ENCODE measurements around the gene ERBB4. TPM values are rescaled to one million over a fixed set of nuclear protein-coding genes. Genes with fewer than 3 reads are reported as not detected.

The ERBB4 gene
- polyA plus RNA-seq, 1 of the 3 experiments (the other 2 are of a cell fraction), result 0.05 TPM

DNA sequence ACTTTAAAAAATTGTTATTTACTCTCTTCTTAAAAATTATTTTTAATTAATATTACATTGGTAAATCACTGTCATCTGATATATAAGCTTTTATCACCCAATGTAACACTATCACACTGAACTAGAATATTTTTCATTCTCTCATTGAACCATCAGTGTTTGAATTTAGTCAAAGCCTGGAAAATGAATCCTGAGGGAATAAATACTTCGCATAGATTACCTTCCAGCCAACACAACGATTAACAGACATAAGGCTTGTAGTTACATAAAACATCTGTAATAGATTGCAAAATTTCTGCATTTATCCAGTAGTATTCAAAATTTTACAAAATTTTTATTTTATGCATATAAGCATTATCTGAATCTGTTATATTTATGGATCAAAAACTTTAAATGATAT lies 314.9 kb downstream of the ERBB4 start:
- no peak overlapping the region for H3K4me3 ChIP-seq (ENCODE audit: low read depth in 2 of 2, low read length in 1 of 2)
- H3K27ac ChIP-seq (ENCODE audit: low read depth in 2 of 2, low read length in 1 of 2), result no peak overlapping the region
- no peak for DNase-seq
- ChIA-PET CTCF (no interaction called here), POLR2A (no interaction called here)
- no peaks in the 10 kb centered on the region for H3K79me2 ChIP-seq (ENCODE audit: insufficient read depth)
- no peaks in the 10 kb centered on the region; the same call in 1 of the 2 replicates for H3K9me2 ChIP-seq
- H3K4me1 ChIP-seq (ENCODE audit: control insufficient read depth in 1 of 2, insufficient read depth in 2 of 2, low read depth in 1 of 2, low read length in 1 of 2), result peaks cover 4 to 8% of the 10 kb centered on the region in 2 experiments; a peak in 3 of 4 replicates
- H3K9me3 ChIP-seq, result no peaks in the 10 kb centered on the region
- no peaks in the 10 kb centered on the region for H3F3A ChIP-seq (replicated peaks; ENCODE audit: insufficient read depth)
- no peaks in the 10 kb centered on the region for H4K20me1 ChIP-seq (ENCODE audit: insufficient read depth)
- no peak overlapping the region for H2AFZ ChIP-seq (ENCODE audit: low read depth)
- no peaks in the 10 kb centered on the region for H3K27me3 ChIP-seq (ENCODE audit: insufficient read depth)
- no peak overlapping the region for H3K9ac ChIP-seq
- H3K36me3 ChIP-seq (replicated peaks in 1 of 2; ENCODE audit: control insufficient read depth in 1 of 2, insufficient read depth in 2 of 2, low read length in 1 of 2), result no peaks in the 10 kb centered on the region
- 78% methylated on average over 2 of the region's 2 CpGs for WGBS (ENCODE audit: low lambda C conversion rate)
- no peak overlapping the region for H3K4me2 ChIP-seq
- TF ChIP-seq, protein P1, sequence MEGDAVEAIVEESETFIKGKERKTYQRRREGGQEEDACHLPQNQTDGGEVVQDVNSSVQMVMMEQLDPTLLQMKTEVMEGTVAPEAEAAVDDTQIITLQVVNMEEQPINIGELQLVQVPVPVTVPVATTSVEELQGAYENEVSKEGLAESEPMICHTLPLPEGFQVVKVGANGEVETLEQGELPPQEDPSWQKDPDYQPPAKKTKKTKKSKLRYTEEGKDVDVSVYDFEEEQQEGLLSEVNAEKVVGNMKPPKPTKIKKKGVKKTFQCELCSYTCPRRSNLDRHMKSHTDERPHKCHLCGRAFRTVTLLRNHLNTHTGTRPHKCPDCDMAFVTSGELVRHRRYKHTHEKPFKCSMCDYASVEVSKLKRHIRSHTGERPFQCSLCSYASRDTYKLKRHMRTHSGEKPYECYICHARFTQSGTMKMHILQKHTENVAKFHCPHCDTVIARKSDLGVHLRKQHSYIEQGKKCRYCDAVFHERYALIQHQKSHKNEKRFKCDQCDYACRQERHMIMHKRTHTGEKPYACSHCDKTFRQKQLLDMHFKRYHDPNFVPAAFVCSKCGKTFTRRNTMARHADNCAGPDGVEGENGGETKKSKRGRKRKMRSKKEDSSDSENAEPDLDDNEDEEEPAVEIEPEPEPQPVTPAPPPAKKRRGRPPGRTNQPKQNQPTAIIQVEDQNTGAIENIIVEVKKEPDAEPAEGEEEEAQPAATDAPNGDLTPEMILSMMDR (IDR thresholded peaks at IDR 0.05), result no peak
- TF ChIP-seq CHD2 (IDR thresholded peaks at IDR 0.05; ENCODE audit: low read length, partially characterized antibody), result no peak
- TF ChIP-seq SMC3 (IDR thresholded peaks at IDR 0.05; ENCODE audit: low read depth, low read length), result no peak
- no peak for TF ChIP-seq FOXJ3 (CRISPR knock-in tag; IDR thresholded peaks at IDR 0.05)
- no peak for TF ChIP-seq TAF1 (IDR thresholded peaks at IDR 0.05; ENCODE audit: borderline replicate concordance, low read depth, low read length)
- TF ChIP-seq, protein P2, sequence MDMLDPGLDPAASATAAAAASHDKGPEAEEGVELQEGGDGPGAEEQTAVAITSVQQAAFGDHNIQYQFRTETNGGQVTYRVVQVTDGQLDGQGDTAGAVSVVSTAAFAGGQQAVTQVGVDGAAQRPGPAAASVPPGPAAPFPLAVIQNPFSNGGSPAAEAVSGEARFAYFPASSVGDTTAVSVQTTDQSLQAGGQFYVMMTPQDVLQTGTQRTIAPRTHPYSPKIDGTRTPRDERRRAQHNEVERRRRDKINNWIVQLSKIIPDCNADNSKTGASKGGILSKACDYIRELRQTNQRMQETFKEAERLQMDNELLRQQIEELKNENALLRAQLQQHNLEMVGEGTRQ (IDR thresholded peaks at IDR 0.05; ENCODE audit: borderline replicate concordance, low read depth, low read length), result no peak
- TF ChIP-seq SIN3A (IDR thresholded peaks at IDR 0.05; ENCODE audit: borderline replicate concordance, low read depth, low read length), result no peak
- TF ChIP-seq, protein P3, sequence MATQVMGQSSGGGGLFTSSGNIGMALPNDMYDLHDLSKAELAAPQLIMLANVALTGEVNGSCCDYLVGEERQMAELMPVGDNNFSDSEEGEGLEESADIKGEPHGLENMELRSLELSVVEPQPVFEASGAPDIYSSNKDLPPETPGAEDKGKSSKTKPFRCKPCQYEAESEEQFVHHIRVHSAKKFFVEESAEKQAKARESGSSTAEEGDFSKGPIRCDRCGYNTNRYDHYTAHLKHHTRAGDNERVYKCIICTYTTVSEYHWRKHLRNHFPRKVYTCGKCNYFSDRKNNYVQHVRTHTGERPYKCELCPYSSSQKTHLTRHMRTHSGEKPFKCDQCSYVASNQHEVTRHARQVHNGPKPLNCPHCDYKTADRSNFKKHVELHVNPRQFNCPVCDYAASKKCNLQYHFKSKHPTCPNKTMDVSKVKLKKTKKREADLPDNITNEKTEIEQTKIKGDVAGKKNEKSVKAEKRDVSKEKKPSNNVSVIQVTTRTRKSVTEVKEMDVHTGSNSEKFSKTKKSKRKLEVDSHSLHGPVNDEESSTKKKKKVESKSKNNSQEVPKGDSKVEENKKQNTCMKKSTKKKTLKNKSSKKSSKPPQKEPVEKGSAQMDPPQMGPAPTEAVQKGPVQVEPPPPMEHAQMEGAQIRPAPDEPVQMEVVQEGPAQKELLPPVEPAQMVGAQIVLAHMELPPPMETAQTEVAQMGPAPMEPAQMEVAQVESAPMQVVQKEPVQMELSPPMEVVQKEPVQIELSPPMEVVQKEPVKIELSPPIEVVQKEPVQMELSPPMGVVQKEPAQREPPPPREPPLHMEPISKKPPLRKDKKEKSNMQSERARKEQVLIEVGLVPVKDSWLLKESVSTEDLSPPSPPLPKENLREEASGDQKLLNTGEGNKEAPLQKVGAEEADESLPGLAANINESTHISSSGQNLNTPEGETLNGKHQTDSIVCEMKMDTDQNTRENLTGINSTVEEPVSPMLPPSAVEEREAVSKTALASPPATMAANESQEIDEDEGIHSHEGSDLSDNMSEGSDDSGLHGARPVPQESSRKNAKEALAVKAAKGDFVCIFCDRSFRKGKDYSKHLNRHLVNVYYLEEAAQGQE (IDR thresholded peaks at IDR 0.05; ENCODE audit: low read depth, low read length), result no peak

DNA sequence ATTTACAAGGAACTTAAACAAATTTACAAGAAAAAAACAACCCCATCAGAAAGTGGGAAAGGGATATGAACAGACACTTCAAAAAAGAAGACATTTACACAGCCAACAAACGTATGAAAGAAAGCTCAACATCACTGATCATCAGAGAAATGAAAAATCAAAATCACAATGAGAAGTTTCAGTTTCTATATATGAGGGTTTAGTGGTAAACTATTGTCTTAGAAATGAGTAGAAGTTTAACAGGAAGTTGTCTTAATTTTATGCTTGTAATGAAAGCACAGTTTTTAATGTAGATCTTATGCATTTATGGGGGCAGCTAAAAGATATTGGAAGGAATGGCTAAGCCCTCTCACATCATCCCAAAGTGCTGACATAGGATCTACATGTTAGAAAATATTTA lies 325.4 kb downstream of the ERBB4 start:
- H3K27ac ChIP-seq (ENCODE audit: low read depth in 2 of 2, low read length in 1 of 2), result no peak overlapping the region
- H4K20me1 ChIP-seq (ENCODE audit: insufficient read depth), result no peaks in the 10 kb centered on the region
- H3K4me2 ChIP-seq, result no peak overlapping the region
- H3K36me3 ChIP-seq (replicated peaks in 1 of 2; ENCODE audit: control insufficient read depth in 1 of 2, insufficient read depth in 2 of 2, low read length in 1 of 2), result no peaks in the 10 kb centered on the region
- ChIA-PET POLR2A (no interaction called here), CTCF (no interaction called here)
- H3K9ac ChIP-seq, result no peak overlapping the region
- H3F3A ChIP-seq (replicated peaks; ENCODE audit: insufficient read depth), result no peaks in the 10 kb centered on the region
- H3K27me3 ChIP-seq (ENCODE audit: insufficient read depth), result no peaks in the 10 kb centered on the region
- H3K9me2 ChIP-seq, result no peaks in the 10 kb centered on the region
- no peak for DNase-seq
- no peak overlapping the region for H3K4me3 ChIP-seq (ENCODE audit: low read depth in 2 of 2, low read length in 1 of 2)
- no peaks in the 10 kb centered on the region for H3K4me1 ChIP-seq (ENCODE audit: control insufficient read depth in 1 of 2, insufficient read depth in 2 of 2, low read depth in 1 of 2, low read length in 1 of 2)
- TF ChIP-seq, protein P4, sequence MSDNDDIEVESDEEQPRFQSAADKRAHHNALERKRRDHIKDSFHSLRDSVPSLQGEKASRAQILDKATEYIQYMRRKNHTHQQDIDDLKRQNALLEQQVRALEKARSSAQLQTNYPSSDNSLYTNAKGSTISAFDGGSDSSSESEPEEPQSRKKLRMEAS (IDR thresholded peaks at IDR 0.05; ENCODE audit: low read depth), result no peak
- TF ChIP-seq, protein P5, sequence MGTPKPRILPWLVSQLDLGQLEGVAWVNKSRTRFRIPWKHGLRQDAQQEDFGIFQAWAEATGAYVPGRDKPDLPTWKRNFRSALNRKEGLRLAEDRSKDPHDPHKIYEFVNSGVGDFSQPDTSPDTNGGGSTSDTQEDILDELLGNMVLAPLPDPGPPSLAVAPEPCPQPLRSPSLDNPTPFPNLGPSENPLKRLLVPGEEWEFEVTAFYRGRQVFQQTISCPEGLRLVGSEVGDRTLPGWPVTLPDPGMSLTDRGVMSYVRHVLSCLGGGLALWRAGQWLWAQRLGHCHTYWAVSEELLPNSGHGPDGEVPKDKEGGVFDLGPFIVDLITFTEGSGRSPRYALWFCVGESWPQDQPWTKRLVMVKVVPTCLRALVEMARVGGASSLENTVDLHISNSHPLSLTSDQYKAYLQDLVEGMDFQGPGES (IDR thresholded peaks at IDR 0.05; ENCODE audit: low read depth, low read length), result no peak
- TF ChIP-seq RAD21 (IDR thresholded peaks at IDR 0.05; ENCODE audit: low read length), result no peak
- TF ChIP-seq, protein P6, sequence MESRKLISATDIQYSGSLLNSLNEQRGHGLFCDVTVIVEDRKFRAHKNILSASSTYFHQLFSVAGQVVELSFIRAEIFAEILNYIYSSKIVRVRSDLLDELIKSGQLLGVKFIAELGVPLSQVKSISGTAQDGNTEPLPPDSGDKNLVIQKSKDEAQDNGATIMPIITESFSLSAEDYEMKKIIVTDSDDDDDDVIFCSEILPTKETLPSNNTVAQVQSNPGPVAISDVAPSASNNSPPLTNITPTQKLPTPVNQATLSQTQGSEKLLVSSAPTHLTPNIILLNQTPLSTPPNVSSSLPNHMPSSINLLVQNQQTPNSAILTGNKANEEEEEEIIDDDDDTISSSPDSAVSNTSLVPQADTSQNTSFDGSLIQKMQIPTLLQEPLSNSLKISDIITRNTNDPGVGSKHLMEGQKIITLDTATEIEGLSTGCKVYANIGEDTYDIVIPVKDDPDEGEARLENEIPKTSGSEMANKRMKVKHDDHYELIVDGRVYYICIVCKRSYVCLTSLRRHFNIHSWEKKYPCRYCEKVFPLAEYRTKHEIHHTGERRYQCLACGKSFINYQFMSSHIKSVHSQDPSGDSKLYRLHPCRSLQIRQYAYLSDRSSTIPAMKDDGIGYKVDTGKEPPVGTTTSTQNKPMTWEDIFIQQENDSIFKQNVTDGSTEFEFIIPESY (IDR thresholded peaks at IDR 0.05; ENCODE audit: borderline replicate concordance, low read depth), result no peak
- no peak for TF ChIP-seq MXI1 (IDR thresholded peaks at IDR 0.05; ENCODE audit: low read depth, low read length)
- H3K9me3 ChIP-seq, result no peaks in the 10 kb centered on the region
- no peaks in the 10 kb centered on the region for H3K79me2 ChIP-seq (ENCODE audit: insufficient read depth)
- no peak overlapping the region for H2AFZ ChIP-seq (ENCODE audit: low read depth)
- whole genome bisulfite sequencing (ENCODE audit: low lambda C conversion rate), result 20% methylated on average over 1 of the region's 1 CpG

Measured in SK-N-SH (cell line).